Large intestine (tissue), 3 donors: ENCODE measurements around the gene ACOXL. TPM values are rescaled to one million over a fixed set of nuclear protein-coding genes. Genes with fewer than 3 reads are reported as not detected.

Source experiments
- DNase-seq, 2 donors: peaks; one replicate each; pipeline versions ENCODE4 v3.0.0 to v3.0.0-alpha.2; 2013
- H3K27ac ChIP-seq: one replicate; pipeline ENCODE4 v1.5.1; 2013; ENCODE audit warnings: low read length
- H3K27me3 ChIP-seq: 2 replicates; pipeline ENCODE4 v1.6.1; 2013; ENCODE audit warnings: low read length; ENCODE audit not compliant: control insufficient read depth, insufficient read depth
- H3K36me3 ChIP-seq: 2 replicates; pipeline ENCODE4 v1.6.1; 2013; ENCODE audit warnings: low read length; ENCODE audit not compliant: control insufficient read depth, insufficient read depth
- H3K4me1 ChIP-seq: one replicate; pipeline ENCODE4 v1.6.1; 2013; ENCODE audit warnings: low read length; ENCODE audit not compliant: control insufficient read depth, insufficient read depth
- H3K4me3 ChIP-seq: one replicate; pipeline ENCODE4 v1.5.1; 2013; ENCODE audit warnings: low read length
- H3K9me3 ChIP-seq: one replicate; pipeline ENCODE4 v1.6.1; 2013; ENCODE audit warnings: mild to moderate bottlenecking, low read depth, low read length, moderate library complexity; ENCODE audit not compliant: control insufficient read depth
- WGBS: methylation state at CpG from one replicate; pipeline ENCODE4 v1.1.5; 2013; ENCODE audit warnings: low lambda C conversion rate; ENCODE audit not compliant: insufficient coverage; 5-methylcytosine and 5-hydroxymethylcytosine counted together
- polyA plus RNA-seq: library from polyadenylated mRNA; unstranded; fragments of 120-200 nt; gene quantifications from one replicate; pipeline ENCODE4 v1.2.1, GENCODE V29; 2013

ACOXL gene
- polyA plus RNA-seq, 1 donor: 0.07 TPM

DNA sequence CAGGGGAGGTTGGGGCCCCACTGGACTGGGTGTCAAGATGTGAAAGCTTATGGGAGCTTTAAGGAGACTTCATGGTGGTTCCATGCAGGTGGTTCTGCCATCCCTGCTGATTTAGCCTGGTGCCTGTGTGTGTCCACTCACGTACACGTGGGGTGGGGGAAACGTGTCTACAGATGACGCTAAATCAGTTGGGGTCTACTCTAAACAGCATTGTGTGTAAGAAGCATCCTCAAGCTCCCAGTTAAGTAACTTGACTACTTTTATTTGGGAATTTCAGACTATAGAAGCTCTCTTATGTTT, 435.4 kb downstream of the ACOXL start:
- H3K36me3 ChIP-seq: peaks cover 24% of the 10 kb centered on the region
- H3K4me1 ChIP-seq: peaks cover 8% of the 10 kb centered on the region
- H3K27me3 ChIP-seq: no peaks in the 10 kb centered on the region
- no peak for DNase-seq
- no CpG with 5 or more reads among the region's 4 CpGs for WGBS
- no peak overlapping the region for H3K4me3 ChIP-seq
- H3K9me3 ChIP-seq: no peaks in the 10 kb centered on the region
- H3K27ac ChIP-seq: no peak overlapping the region

Other genes with a start within 250 kb of the ACOXL start
- 26.3 TPM for gene RGPD6, start 155.4 kb upstream of the ACOXL start, polyA plus RNA-seq
- 17.8 TPM for gene BUB1, start 54.5 kb upstream of the ACOXL start, polyA plus RNA-seq